ENCODE measurements around the gene ICAM1.

DNA sequence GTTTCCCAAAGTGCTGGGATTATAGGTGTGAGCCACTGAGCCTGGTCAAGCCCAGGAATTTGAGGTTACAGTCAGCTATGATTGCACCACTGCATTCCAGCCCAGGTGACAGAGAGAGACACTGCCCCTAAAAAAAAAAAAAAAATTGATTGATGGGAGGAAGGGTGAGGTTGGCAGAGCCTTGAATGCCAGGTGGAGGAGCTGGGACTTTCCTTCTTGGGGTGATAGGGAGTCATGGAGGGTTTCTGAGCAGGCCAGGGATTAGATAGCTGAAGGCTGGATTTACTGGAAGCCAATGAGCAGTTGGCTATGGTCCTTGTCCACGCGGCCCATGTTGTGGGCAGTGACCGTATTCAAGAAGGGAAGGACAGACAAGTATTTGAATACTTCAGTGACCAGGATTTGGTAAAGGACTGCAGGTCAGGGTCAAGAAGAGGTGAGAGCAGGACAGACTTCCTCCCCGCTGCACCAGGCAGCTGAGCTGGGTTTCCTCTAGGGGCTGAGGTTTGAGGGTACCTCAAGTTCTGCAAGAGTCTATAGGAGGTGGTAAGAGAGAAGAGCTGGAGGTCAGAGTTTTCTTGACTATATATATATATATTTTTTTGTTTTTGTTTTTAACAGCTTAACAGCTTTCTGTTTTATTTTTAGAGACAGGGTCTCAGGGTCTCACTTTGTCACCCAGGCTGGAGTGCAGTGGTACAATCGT, 9.0 kb downstream of the ICAM1 start:
- TF ChIP-seq PHF8 (conservative IDR thresholded peaks at IDR 0.05; ENCODE audit: low read depth, low read length) (no peak), JUN (IDR thresholded peaks at IDR 0.05; ENCODE audit: low read depth, low read length) (no peak), YY1 (IDR thresholded peaks at IDR 0.05; ENCODE audit: low read depth, low read length) (no peak), EP300 (IDR thresholded peaks at IDR 0.05; ENCODE audit: borderline replicate concordance in 1 of 2, low read depth in 2 of 2, low read length in 2 of 2) (no peak), SIN3A (conservative IDR thresholded peaks at IDR 0.05 in 1 of 2, IDR thresholded peaks at IDR 0.05 in 1 of 2; ENCODE audit: low read depth in 1 of 2, low read length in 2 of 2) (no peak), POLR2A (IDR thresholded peaks at IDR 0.05; ENCODE audit: control extremely low read depth in 1 of 2, low read depth in 2 of 2, low read length in 2 of 2) (no peak), TAF1 (IDR thresholded peaks at IDR 0.05; ENCODE audit: low read depth, low read length) (no peak), EGR1 (IDR thresholded peaks at IDR 0.05; ENCODE audit: borderline replicate concordance, low read depth, low read length) (no peak), GTF2F1 (IDR thresholded peaks at IDR 0.05; ENCODE audit: borderline replicate concordance, low read depth, low read length) (no peak), POLR2AphosphoS5 (IDR thresholded peaks at IDR 0.05; ENCODE audit: low read depth, low read length) (no peak), FOSL1 (IDR thresholded peaks at IDR 0.05; ENCODE audit: insufficient read depth, low read depth, low read length) (no peak), CBX5 (IDR thresholded peaks at IDR 0.05; ENCODE audit: low read depth, low read length) (no peak)
- TF ChIP-seq, protein P1, sequence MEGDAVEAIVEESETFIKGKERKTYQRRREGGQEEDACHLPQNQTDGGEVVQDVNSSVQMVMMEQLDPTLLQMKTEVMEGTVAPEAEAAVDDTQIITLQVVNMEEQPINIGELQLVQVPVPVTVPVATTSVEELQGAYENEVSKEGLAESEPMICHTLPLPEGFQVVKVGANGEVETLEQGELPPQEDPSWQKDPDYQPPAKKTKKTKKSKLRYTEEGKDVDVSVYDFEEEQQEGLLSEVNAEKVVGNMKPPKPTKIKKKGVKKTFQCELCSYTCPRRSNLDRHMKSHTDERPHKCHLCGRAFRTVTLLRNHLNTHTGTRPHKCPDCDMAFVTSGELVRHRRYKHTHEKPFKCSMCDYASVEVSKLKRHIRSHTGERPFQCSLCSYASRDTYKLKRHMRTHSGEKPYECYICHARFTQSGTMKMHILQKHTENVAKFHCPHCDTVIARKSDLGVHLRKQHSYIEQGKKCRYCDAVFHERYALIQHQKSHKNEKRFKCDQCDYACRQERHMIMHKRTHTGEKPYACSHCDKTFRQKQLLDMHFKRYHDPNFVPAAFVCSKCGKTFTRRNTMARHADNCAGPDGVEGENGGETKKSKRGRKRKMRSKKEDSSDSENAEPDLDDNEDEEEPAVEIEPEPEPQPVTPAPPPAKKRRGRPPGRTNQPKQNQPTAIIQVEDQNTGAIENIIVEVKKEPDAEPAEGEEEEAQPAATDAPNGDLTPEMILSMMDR (IDR thresholded peaks at IDR 0.05; ENCODE audit: control extremely low read depth in 1 of 3, insufficient read depth in 1 of 3, low read depth in 1 of 3, low read length in 3 of 3) = no peak
- TF ChIP-seq, protein P2, sequence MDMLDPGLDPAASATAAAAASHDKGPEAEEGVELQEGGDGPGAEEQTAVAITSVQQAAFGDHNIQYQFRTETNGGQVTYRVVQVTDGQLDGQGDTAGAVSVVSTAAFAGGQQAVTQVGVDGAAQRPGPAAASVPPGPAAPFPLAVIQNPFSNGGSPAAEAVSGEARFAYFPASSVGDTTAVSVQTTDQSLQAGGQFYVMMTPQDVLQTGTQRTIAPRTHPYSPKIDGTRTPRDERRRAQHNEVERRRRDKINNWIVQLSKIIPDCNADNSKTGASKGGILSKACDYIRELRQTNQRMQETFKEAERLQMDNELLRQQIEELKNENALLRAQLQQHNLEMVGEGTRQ (IDR thresholded peaks at IDR 0.05; ENCODE audit: low read length) = no peak

Measured in H1 (cell line).